ENCODE results near the gene WWOX.

DNA sequence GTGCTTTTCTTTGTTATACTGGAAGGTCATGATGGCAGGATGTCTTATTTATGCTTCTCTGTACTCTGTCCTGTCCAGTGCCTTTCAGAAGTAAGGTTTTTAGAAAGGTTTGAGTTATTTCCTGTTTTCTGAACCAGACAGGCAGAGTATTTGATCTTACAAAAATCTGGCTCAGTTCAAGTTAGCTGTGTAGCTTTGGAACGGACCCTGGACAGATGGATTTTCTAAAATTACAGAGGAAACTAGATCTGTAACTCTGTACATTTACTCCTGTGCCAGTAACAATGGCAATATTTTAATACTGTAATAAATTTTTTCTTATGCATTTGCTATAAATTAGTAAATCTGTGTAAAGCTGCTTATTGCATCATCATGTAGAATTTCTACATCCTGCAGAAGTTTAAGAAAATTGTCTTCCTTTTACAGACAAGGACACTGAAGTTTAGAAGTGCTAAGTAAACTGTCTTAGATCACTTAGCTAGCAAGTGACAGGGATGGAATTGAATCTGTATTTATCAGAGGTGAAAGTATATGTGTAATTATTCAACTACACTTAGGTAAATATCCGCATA is 347.6 kb downstream of the WWOX start:
- TF ChIP-seq, protein P1, sequence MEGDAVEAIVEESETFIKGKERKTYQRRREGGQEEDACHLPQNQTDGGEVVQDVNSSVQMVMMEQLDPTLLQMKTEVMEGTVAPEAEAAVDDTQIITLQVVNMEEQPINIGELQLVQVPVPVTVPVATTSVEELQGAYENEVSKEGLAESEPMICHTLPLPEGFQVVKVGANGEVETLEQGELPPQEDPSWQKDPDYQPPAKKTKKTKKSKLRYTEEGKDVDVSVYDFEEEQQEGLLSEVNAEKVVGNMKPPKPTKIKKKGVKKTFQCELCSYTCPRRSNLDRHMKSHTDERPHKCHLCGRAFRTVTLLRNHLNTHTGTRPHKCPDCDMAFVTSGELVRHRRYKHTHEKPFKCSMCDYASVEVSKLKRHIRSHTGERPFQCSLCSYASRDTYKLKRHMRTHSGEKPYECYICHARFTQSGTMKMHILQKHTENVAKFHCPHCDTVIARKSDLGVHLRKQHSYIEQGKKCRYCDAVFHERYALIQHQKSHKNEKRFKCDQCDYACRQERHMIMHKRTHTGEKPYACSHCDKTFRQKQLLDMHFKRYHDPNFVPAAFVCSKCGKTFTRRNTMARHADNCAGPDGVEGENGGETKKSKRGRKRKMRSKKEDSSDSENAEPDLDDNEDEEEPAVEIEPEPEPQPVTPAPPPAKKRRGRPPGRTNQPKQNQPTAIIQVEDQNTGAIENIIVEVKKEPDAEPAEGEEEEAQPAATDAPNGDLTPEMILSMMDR (conservative IDR thresholded peaks at IDR 0.05; ENCODE audit: low read depth, low read length) = no peak
- no peak for TF ChIP-seq EZH2 (IDR thresholded peaks at IDR 0.05; ENCODE audit: low read length, unreplicated experiment)
